ENCODE results near the gene RPL26.

DNA sequence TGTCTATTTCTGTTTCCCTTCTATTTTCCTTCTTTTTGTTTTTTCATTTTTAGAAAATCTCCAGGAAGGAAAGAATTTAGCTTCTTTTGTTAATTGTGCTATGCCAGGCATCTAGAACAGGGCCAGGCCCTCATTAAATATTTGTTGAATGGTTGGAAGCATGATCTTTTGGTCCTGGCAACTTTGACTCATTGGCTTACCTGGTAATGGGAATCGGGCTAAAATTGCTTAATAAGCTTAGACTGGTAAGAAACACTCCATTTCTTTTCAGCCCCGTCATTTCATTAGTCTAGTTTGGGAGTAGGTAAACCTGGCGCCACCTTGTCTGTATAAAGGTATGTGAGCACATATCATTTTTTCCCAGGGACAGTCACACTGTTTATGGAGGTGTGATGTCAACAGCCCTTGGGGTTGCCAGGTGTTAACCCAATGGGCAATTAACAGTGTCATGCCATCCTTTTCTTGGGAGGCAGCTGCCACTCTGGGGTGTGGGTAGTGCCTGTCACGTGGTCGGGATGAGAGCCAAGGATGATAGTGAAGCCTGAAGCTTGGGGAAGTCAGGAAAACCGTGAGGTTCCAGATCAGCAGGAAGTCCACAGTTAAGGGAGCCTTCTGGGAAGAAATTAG lies 43.2 kb upstream of the RPL26 start:
- TF ChIP-seq JUN (IDR thresholded peaks at IDR 0.05; ENCODE audit: borderline replicate concordance, insufficient read depth, insufficient read length, low read depth) (no peak), POLR2A (IDR thresholded peaks at IDR 0.05; ENCODE audit: low read depth, low read length) (no peak)

Measured in endothelial cell of umbilical vein (primary cell).